ENCODE data around the gene SIN3A.
"Not testable (repeated sequence)": the region's sequence is repeated elsewhere in the genome, so short reads cannot be mapped to it uniquely, and the experiment has no call there.

The SIN3A gene

GRCh38 chr15:75451674-75452363 lies at the start of gene SIN3A:
SIN3A (minus strand) TSS chr15:75451690; CDS start chr15:75430375, 21,315 bp downstream.
- DNase-seq: peak; percentile 99

- no peak for DNase-seq
These were observed 42.2 kb upstream of the SIN3A start for GRCh38 chr15:75493732-75494131.

- no peak for DNase-seq
These were observed 32.5 kb upstream of the SIN3A start for GRCh38 chr15:75483961-75484360.

- DNase-seq: not testable (repeated sequence)
These were observed 32.1 kb upstream of the SIN3A start for GRCh38 chr15:75483556-75483955.

- DNase-seq: no peak
These were observed 31.6 kb upstream of the SIN3A start for GRCh38 chr15:75483106-75483505.

GRCh38 chr15:75480463-75480862 lies 29.0 kb upstream of the SIN3A start:
- not testable (repeated sequence) for DNase-seq

GRCh38 chr15:75479670-75480069 lies 28.2 kb upstream of the SIN3A start:
- no peak for DNase-seq

- not testable (repeated sequence) for DNase-seq
These were observed 25.6 kb upstream of the SIN3A start for GRCh38 chr15:75477094-75477493.

GRCh38 chr15:75468913-75469598 lies 17.6 kb upstream of the SIN3A start:
- no peak for DNase-seq

- DNase-seq: no peak
These were observed 9.2 kb upstream of the SIN3A start for GRCh38 chr15:75460646-75461045.

GRCh38 chr15:75459581-75459980 lies 8.1 kb upstream of the SIN3A start:
- DNase-seq: no peak

GRCh38 chr15:75456710-75457109 lies 5.2 kb upstream of the SIN3A start:
- DNase-seq: no peak

- DNase-seq: peak; percentile 69
These were observed 4.6 kb upstream of the SIN3A start for GRCh38 chr15:75455982-75456531.

- DNase-seq: peak; percentile 88
These were observed 4.0 kb upstream of the SIN3A start for GRCh38 chr15:75455424-75455981.

- DNase-seq: peak; percentile 83
These were observed 3.2 kb upstream of the SIN3A start for GRCh38 chr15:75454471-75455378.

- DNase-seq: peak; percentile 97
These were observed 2.4 kb upstream of the SIN3A start for GRCh38 chr15:75453703-75454470.

- DNase-seq: peak; percentile 80
These were observed 1.6 kb upstream of the SIN3A start for GRCh38 chr15:75452865-75453702.

- peak; percentile 75 for DNase-seq
These were observed 924 bp upstream of the SIN3A start for GRCh38 chr15:75452364-75452864.

- DNase-seq: no peak
These were observed 252 bp downstream of the SIN3A start for GRCh38 chr15:75451202-75451673.
